ENCODE data around the gene ABLIM1.

ABLIM1 gene

GRCh38 chr10:114662646-114663217 is 4.7 kb upstream of the ABLIM1 start:
- Histone ChIP-seq H3K27ac (ENCODE audit: low read depth, low read length) (no peak overlapping the region), H3K36me3 (ENCODE audit: insufficient read depth, low read length) (no peaks in the 10 kb centered on the region), H3K9me3 (ENCODE audit: insufficient read depth, low read depth, low read length) (peaks cover 4% of the 10 kb centered on the region; the same call in 1 of the 2 replicates), H3K4me1 (ENCODE audit: insufficient read depth, low read length) (peaks cover 22% of the 10 kb centered on the region), H3K27me3 (ENCODE audit: insufficient read depth, low read length) (no peaks in the 10 kb centered on the region), H3K4me3 (ENCODE audit: low read length) (no peak overlapping the region), H3K9ac (ENCODE audit: low read depth, low read length) (no peak overlapping the region)
- WGBS = 78% methylated on average over 5 of the region's 5 CpGs

DNA sequence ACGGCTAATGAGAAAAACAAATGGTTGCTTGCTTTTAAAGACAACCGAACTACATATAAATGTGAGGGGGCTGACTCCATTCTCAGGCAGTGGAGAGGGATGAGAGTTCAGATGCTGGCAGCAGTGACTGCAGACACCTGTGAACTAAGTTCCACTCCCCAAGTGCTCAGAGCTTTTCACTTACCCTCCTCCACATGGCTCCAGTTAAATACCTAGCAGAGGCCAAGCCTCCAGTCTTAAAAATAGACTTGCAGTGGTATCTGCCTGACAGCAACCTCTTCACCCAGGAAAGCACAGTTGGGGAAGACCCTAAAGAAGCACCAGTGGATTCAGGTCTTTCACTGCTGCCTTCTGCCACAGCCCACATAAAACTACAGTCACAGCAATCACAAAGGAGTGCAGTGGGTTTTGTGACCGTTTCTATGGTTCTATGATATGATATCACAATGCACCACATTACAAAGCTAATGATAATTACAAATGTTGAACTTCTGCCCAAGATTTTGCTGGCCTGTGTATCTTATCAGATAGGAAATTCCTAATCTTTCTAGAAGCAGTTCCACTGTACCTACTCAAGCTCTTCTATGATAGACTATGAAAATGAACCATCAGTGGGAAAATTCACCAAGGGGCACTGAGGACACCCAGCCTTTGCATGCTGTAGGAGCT is 3.3 kb upstream of the ABLIM1 start:
- Histone ChIP-seq H3K27me3 (ENCODE audit: insufficient read depth, low read length) (no peaks in the 10 kb centered on the region), H3K36me3 (ENCODE audit: insufficient read depth, low read length) (no peaks in the 10 kb centered on the region), H3K4me3 (ENCODE audit: low read length) (no peak overlapping the region), H3K9ac (ENCODE audit: low read depth, low read length) (no peak overlapping the region), H3K9me3 (ENCODE audit: insufficient read depth, low read depth, low read length) (no peaks in the 10 kb centered on the region), H3K27ac (ENCODE audit: low read depth, low read length) (no peak overlapping the region), H3K4me1 (ENCODE audit: insufficient read depth, low read length) (peaks cover 22% of the 10 kb centered on the region)
- 100% methylated on average over 3 of the region's 3 CpGs for WGBS

DNA sequence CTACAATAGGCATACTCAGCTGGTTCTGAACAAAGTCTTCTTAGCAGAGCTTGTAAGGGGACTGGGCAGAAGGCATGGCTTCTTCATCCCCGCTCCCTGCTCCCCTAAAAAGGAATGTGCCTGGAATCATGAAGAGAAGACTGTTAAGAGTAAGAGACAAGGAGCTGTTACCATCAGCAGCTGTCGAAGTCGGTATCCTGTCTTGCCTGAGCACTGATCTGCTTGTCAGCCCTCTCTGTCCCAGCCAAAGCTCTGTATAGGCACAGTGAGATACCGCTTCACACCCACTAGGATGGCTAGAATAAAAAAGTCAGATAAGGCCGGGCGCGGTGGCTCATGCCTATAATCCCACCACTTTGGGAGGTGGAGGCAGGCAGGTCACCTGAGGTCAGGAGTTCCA is 2.4 kb downstream of the ABLIM1 start:
- no peaks in the 10 kb centered on the region for H3K27me3 ChIP-seq (ENCODE audit: insufficient read depth, low read length)
- no peaks in the 10 kb centered on the region for H3K9me3 ChIP-seq (ENCODE audit: insufficient read depth, low read depth, low read length)
- H3K27ac ChIP-seq (ENCODE audit: low read depth, low read length) = no peak overlapping the region
- H3K9ac ChIP-seq (ENCODE audit: low read depth, low read length) = no peak overlapping the region
- no peak overlapping the region for H3K4me3 ChIP-seq (ENCODE audit: low read length)
- H3K4me1 ChIP-seq (ENCODE audit: insufficient read depth, low read length) = no peaks in the 10 kb centered on the region
- H3K36me3 ChIP-seq (ENCODE audit: insufficient read depth, low read length) = no peaks in the 10 kb centered on the region
- 90% methylated on average over 7 of the region's 7 CpGs for WGBS

- Histone ChIP-seq H3K4me3 (ENCODE audit: low read length) (no peak overlapping the region), H3K36me3 (ENCODE audit: insufficient read depth, low read length) (no peaks in the 10 kb centered on the region), H3K9me3 (ENCODE audit: insufficient read depth, low read depth, low read length) (no peaks in the 10 kb centered on the region), H3K27ac (ENCODE audit: low read depth, low read length) (no peak overlapping the region), H3K4me1 (ENCODE audit: insufficient read depth, low read length) (no peaks in the 10 kb centered on the region), H3K9ac (ENCODE audit: low read depth, low read length) (no peak overlapping the region), H3K27me3 (ENCODE audit: insufficient read depth, low read length) (no peaks in the 10 kb centered on the region)
- WGBS = 94% methylated on average over 3 of the region's 3 CpGs
These were observed 3.1 kb downstream of the ABLIM1 start for GRCh38 chr10:114654822-114655575.

GRCh38 chr10:114653926-114654325 is 4.1 kb downstream of the ABLIM1 start:
- Histone ChIP-seq H3K36me3 (ENCODE audit: insufficient read depth, low read length) (no peaks in the 10 kb centered on the region), H3K27ac (ENCODE audit: low read depth, low read length) (no peak overlapping the region), H3K4me3 (ENCODE audit: low read length) (no peak overlapping the region), H3K9ac (ENCODE audit: low read depth, low read length) (no peak overlapping the region), H3K9me3 (ENCODE audit: insufficient read depth, low read depth, low read length) (no peaks in the 10 kb centered on the region), H3K27me3 (ENCODE audit: insufficient read depth, low read length) (no peaks in the 10 kb centered on the region), H3K4me1 (ENCODE audit: insufficient read depth, low read length) (no peaks in the 10 kb centered on the region)
- WGBS = 91% methylated on average over 4 of the region's 4 CpGs

GRCh38 chr10:114652402-114653368 is 5.4 kb downstream of the ABLIM1 start:
- Histone ChIP-seq H3K4me3 (ENCODE audit: low read length) (no peak overlapping the region), H3K9me3 (ENCODE audit: insufficient read depth, low read depth, low read length) (no peaks in the 10 kb centered on the region), H3K27ac (ENCODE audit: low read depth, low read length) (no peak overlapping the region), H3K9ac (ENCODE audit: low read depth, low read length) (no peak overlapping the region), H3K27me3 (ENCODE audit: insufficient read depth, low read length) (no peaks in the 10 kb centered on the region), H3K36me3 (ENCODE audit: insufficient read depth, low read length) (no peaks in the 10 kb centered on the region), H3K4me1 (ENCODE audit: insufficient read depth, low read length) (no peaks in the 10 kb centered on the region)
- WGBS = 94% methylated on average over 10 of the region's 10 CpGs

DNA sequence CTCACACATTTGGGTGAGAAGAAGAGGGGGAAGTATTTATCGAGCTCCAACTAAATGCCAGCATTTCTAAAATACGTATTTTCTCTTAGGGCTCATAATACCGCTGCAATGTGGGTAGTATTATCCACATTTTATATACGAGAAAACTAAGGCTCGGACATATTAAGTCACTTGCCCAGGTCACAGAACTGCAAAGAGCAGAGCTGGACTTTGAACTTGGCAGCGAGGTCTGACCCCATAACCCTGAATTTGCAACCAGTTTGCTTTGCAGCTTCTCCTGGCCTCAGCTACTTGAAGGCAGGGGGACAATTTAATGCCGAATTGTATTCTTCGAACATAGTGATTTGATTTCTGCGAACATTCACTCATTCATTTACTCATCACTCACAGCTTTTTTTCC is 7.2 kb downstream of the ABLIM1 start:
- no peak overlapping the region for H3K27ac ChIP-seq (ENCODE audit: low read depth, low read length)
- H3K9ac ChIP-seq (ENCODE audit: low read depth, low read length) = no peak overlapping the region
- H3K27me3 ChIP-seq (ENCODE audit: insufficient read depth, low read length) = no peaks in the 10 kb centered on the region
- H3K36me3 ChIP-seq (ENCODE audit: insufficient read depth, low read length) = no peaks in the 10 kb centered on the region
- 97% methylated on average over 8 of the region's 9 CpGs for WGBS
- no peak overlapping the region for H3K4me3 ChIP-seq (ENCODE audit: low read length)
- no peaks in the 10 kb centered on the region for H3K9me3 ChIP-seq (ENCODE audit: insufficient read depth, low read depth, low read length)
- no peaks in the 10 kb centered on the region for H3K4me1 ChIP-seq (ENCODE audit: insufficient read depth, low read length)

GRCh38 chr10:114650266-114650665 is 7.8 kb downstream of the ABLIM1 start:
- Histone ChIP-seq H3K36me3 (ENCODE audit: insufficient read depth, low read length) (no peaks in the 10 kb centered on the region), H3K4me3 (ENCODE audit: low read length) (no peak overlapping the region), H3K27ac (ENCODE audit: low read depth, low read length) (no peak overlapping the region), H3K9me3 (ENCODE audit: insufficient read depth, low read depth, low read length) (no peaks in the 10 kb centered on the region), H3K9ac (ENCODE audit: low read depth, low read length) (no peak overlapping the region), H3K27me3 (ENCODE audit: insufficient read depth, low read length) (no peaks in the 10 kb centered on the region), H3K4me1 (ENCODE audit: insufficient read depth, low read length) (no peaks in the 10 kb centered on the region)
- no CpG with 5 or more reads among the region's 1 CpG for WGBS

DNA sequence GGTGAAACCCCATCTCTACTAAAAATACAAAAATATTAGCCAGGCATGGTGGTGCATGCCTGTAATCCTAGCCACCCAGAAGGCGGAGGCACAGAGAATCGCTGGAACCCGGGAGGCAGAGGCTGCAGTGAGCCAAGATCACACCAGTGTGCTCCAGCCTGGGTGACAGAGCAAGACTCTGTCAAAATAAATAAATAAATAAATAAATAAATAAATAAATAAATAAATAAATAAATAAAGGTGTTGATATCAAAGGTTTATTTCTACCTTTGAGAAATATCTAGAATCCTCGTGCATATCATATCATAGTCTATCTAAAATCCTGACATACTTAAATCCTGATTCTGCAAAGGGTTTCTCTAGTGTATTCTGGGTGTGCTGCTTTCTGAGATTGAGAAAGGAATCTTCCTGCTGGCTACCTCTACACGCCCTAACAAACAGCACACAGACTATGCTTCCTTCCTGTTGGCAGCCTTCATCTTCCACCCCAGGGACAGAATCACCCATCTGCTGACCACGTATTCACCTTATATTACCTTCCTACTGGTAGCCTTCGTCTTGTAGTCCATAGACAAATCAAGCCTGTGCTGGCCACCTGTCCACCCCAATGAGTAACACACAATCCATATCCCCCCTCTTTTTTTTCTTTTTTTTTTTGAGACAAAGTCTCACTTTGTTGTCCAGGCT is 8.7 kb downstream of the ABLIM1 start:
- Histone ChIP-seq H3K9me3 (ENCODE audit: insufficient read depth, low read depth, low read length) (no peaks in the 10 kb centered on the region), H3K27ac (ENCODE audit: low read depth, low read length) (no peak overlapping the region), H3K4me1 (ENCODE audit: insufficient read depth, low read length) (no peaks in the 10 kb centered on the region), H3K4me3 (ENCODE audit: low read length) (no peak overlapping the region), H3K9ac (ENCODE audit: low read depth, low read length) (no peak overlapping the region), H3K27me3 (ENCODE audit: insufficient read depth, low read length) (no peaks in the 10 kb centered on the region), H3K36me3 (ENCODE audit: insufficient read depth, low read length) (no peaks in the 10 kb centered on the region)
- WGBS = 93% methylated on average over 6 of the region's 7 CpGs

DNA sequence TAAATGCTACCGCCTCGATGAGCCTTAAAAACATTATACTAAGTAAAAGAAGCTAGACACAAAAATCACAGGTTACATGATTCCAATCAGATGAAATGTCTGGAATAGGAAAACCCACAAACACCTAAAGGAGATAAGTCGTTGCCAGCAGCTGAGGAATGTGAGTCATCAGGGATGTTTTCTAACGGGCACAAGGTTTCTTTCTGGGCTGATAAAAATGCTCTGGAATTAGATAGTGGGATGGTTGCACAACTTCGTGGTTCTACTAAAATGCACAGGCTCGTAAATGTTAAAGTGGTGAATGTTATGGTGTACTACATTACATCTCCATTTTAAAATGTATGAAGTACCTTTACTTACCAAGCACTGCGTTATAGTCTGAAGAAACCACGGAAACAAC is 9.7 kb downstream of the ABLIM1 start:
- H3K9me3 ChIP-seq (ENCODE audit: insufficient read depth, low read depth, low read length) = no peaks in the 10 kb centered on the region
- WGBS = 86% methylated on average over 7 of the region's 8 CpGs
- H3K9ac ChIP-seq (ENCODE audit: low read depth, low read length) = no peak overlapping the region
- H3K27ac ChIP-seq (ENCODE audit: low read depth, low read length) = no peak overlapping the region
- no peaks in the 10 kb centered on the region for H3K4me1 ChIP-seq (ENCODE audit: insufficient read depth, low read length)
- H3K36me3 ChIP-seq (ENCODE audit: insufficient read depth, low read length) = no peaks in the 10 kb centered on the region
- no peak overlapping the region for H3K4me3 ChIP-seq (ENCODE audit: low read length)
- H3K27me3 ChIP-seq (ENCODE audit: insufficient read depth, low read length) = no peaks in the 10 kb centered on the region
